ENCODE data around the gene RFC2.
"Not testable (repeated sequence)": the region's sequence is repeated elsewhere in the genome, so short reads cannot be mapped to it uniquely, and the experiment has no call there.

RFC2 gene

GRCh38 chr7:74256491-74257408 is 2.6 kb upstream of the RFC2 start:
- peaks cover 11% of the 10 kb centered on the region; the same call in 1 of the 2 replicates for H4K20me1 ChIP-seq (ENCODE audit: insufficient read depth, low read length)
- no peak for TF ChIP-seq EZH2 (IDR thresholded peaks at IDR 0.05; ENCODE audit: borderline replicate concordance, low read depth, low read length, severe bottlenecking)
- TF ChIP-seq CTCF (IDR thresholded peaks at IDR 0.05; ENCODE audit: borderline replicate concordance, extremely low read depth, low read length, poor library complexity, severe bottlenecking), result no peak
- H3K36me3 ChIP-seq (ENCODE audit: insufficient read depth, low read length), result peaks cover 18% of the 10 kb centered on the region
- ATAC-seq (ENCODE audit: insufficient read depth, low read depth), result no peak
- H3K27me3 ChIP-seq (ENCODE audit: insufficient read depth, low read length, poor library complexity), result no peaks in the 10 kb centered on the region
- H3K79me2 ChIP-seq (ENCODE audit: insufficient read depth, low read length), result peaks cover 35% of the 10 kb centered on the region
- H3K4me3 ChIP-seq (ENCODE audit: low read depth in 1 of 2, low read length in 2 of 2), result no peak overlapping the region
- H2AFZ ChIP-seq (ENCODE audit: low read depth, low read length), result no peak overlapping the region
- no peak for DNase-seq
- H3K9me3 ChIP-seq (ENCODE audit: insufficient read depth, low read length, severe bottlenecking), result no peaks in the 10 kb centered on the region
- H3K4me2 ChIP-seq (ENCODE audit: insufficient read depth, low read length), result no peak overlapping the region
- no peak overlapping the region for H3K9ac ChIP-seq (ENCODE audit: low read depth, low read length)
- peak overlapping the region; percentile 2; the same call in 1 of the 2 replicates for H3K27ac ChIP-seq (ENCODE audit: low read length)
- H3K4me1 ChIP-seq (ENCODE audit: insufficient read depth, low read length), result peaks cover 28% of the 10 kb centered on the region

- peak overlapping the region in 1 of 2 experiments; percentile 90; a peak in 3 of 4 replicates for H3K4me3 ChIP-seq (ENCODE audit: low read depth in 1 of 2, low read length in 2 of 2)
- not testable (repeated sequence) for H3K9me3 ChIP-seq (ENCODE audit: insufficient read depth, low read length, severe bottlenecking); DNase-seq; H3K27me3 ChIP-seq (ENCODE audit: insufficient read depth, low read length, poor library complexity); H2AFZ ChIP-seq (ENCODE audit: low read depth, low read length); ATAC-seq (ENCODE audit: insufficient read depth, low read depth)
- H3K36me3 ChIP-seq (ENCODE audit: insufficient read depth, low read length), result peaks cover 28% of the 10 kb centered on the region
- H3K4me2 ChIP-seq (ENCODE audit: insufficient read depth, low read length), result peak overlapping the region; percentile 96
- peaks cover 38% of the 10 kb centered on the region for H3K4me1 ChIP-seq (ENCODE audit: insufficient read depth, low read length)
- peaks cover 45% of the 10 kb centered on the region for H3K79me2 ChIP-seq (ENCODE audit: insufficient read depth, low read length)
- H3K9ac ChIP-seq (ENCODE audit: low read depth, low read length), result peak overlapping the region; percentile 99
- H4K20me1 ChIP-seq (ENCODE audit: insufficient read depth, low read length), result peaks cover 16% of the 10 kb centered on the region
- H3K27ac ChIP-seq (ENCODE audit: low read length), result peak overlapping the region; percentile 98
Measured at GRCh38 chr7:74255461-74255860, 1.3 kb upstream of the RFC2 start.

GRCh38 chr7:74254858-74255379 is 720 bp upstream of the RFC2 start:
- Histone ChIP-seq H3K27ac (ENCODE audit: low read length) (peak overlapping the region; percentile 98), H3K9ac (ENCODE audit: low read depth, low read length) (peak overlapping the region; percentile 99), H3K4me2 (ENCODE audit: insufficient read depth, low read length) (peak overlapping the region; percentile 96), H4K20me1 (ENCODE audit: insufficient read depth, low read length) (peaks cover 21% of the 10 kb centered on the region), H2AFZ (ENCODE audit: low read depth, low read length) (peak overlapping the region; percentile 98), H3K36me3 (ENCODE audit: insufficient read depth, low read length) (peaks cover 34% of the 10 kb centered on the region), H3K9me3 (ENCODE audit: insufficient read depth, low read length, severe bottlenecking) (no peaks in the 10 kb centered on the region), H3K4me1 (ENCODE audit: insufficient read depth, low read length) (peaks cover 43% of the 10 kb centered on the region), H3K79me2 (ENCODE audit: insufficient read depth, low read length) (peaks cover 50% of the 10 kb centered on the region), H3K4me3 (ENCODE audit: low read depth in 1 of 2, low read length in 2 of 2) (peak overlapping the region; percentile 86 to 90), H3K27me3 (ENCODE audit: insufficient read depth, low read length, poor library complexity) (no peaks in the 10 kb centered on the region)
- TF ChIP-seq CTCF (IDR thresholded peaks at IDR 0.05; ENCODE audit: borderline replicate concordance, extremely low read depth, low read length, poor library complexity, severe bottlenecking), result no peak
- no peak for TF ChIP-seq EZH2 (IDR thresholded peaks at IDR 0.05; ENCODE audit: borderline replicate concordance, low read depth, low read length, severe bottlenecking)
- no peak for ATAC-seq (ENCODE audit: insufficient read depth, low read depth)
- DNase-seq, result no peak

GRCh38 chr7:74253835-74254128 is 417 bp downstream of the RFC2 start:
- Histone ChIP-seq H3K27ac (ENCODE audit: low read length) (peak overlapping the region; percentile 98), H3K36me3 (ENCODE audit: insufficient read depth, low read length) (peaks cover 45% of the 10 kb centered on the region), H4K20me1 (ENCODE audit: insufficient read depth, low read length) (peaks cover 28% of the 10 kb centered on the region), H3K9me3 (ENCODE audit: insufficient read depth, low read length, severe bottlenecking) (no peaks in the 10 kb centered on the region), H3K27me3 (ENCODE audit: insufficient read depth, low read length, poor library complexity) (no peaks in the 10 kb centered on the region), H3K9ac (ENCODE audit: low read depth, low read length) (peak overlapping the region; percentile 99), H3K4me2 (ENCODE audit: insufficient read depth, low read length) (peak overlapping the region; percentile 96), H3K4me1 (ENCODE audit: insufficient read depth, low read length) (peaks cover 54% of the 10 kb centered on the region), H2AFZ (ENCODE audit: low read depth, low read length) (peak overlapping the region; percentile 98), H3K4me3 (ENCODE audit: low read depth in 1 of 2, low read length in 2 of 2) (peak overlapping the region; percentile 86 to 90), H3K79me2 (ENCODE audit: insufficient read depth, low read length) (peaks cover 61% of the 10 kb centered on the region)
- DNase-seq, result no peak
- no peak for TF ChIP-seq CTCF (IDR thresholded peaks at IDR 0.05; ENCODE audit: borderline replicate concordance, extremely low read depth, low read length, poor library complexity, severe bottlenecking)
- ATAC-seq (ENCODE audit: insufficient read depth, low read depth), result peak; percentile 18; the same call in 2 of the 3 replicates

Data from DND-41 (cell line).